Superior temporal gyrus (tissue), 1 donor: ENCODE measurements around the gene MUC13.

ENCODE experiments used
- DNase-seq: peaks from one replicate; pipeline ENCODE4 v3.0.0-alpha.2; 2016; ENCODE audit errors: extremely low spot score

The MUC13 gene

DNA sequence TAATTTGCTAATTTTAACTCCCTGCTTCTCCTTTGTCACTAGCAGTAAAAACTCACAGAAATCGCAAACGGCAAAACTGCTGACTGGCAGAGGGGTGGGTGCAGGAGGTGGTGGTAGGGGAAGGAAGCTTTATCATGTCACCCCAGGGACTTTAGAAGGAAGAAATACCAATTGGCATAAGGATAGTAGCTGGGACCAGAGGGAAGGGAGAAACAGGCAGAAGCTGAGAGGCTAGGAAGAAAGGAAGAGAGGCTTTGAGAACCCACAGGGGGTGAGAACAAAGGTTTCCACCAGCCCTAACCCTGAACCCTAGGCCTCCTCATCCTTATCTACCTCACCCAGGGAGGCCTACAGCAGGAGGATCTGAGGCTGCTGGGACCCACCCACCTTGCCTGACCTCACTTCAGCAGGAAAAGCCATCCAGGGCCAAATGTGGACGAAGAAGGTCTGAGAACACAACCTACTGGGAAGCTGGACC lies 58.1 kb downstream of the MUC13 start:
- DNase-seq: no peak

DNA sequence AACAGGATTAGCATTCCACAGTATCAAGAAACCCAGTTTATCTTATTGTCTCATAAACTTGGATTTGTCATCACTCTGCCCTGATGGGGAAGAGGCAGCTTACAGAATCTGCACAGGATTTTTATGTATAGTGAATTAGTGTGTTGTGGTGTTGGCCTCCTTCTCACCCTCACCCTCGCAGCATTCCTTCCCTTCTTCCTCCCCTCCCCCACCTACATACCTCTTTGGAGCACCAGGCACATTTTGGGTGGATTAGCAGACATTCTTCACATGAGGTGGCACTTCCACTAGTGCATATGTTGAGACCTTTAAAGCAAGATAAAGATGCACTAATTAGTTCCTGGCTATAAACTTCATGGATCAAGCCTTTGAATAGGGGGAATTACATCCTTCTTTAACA lies 61.3 kb downstream of the MUC13 start:
- no peak for DNase-seq

DNA sequence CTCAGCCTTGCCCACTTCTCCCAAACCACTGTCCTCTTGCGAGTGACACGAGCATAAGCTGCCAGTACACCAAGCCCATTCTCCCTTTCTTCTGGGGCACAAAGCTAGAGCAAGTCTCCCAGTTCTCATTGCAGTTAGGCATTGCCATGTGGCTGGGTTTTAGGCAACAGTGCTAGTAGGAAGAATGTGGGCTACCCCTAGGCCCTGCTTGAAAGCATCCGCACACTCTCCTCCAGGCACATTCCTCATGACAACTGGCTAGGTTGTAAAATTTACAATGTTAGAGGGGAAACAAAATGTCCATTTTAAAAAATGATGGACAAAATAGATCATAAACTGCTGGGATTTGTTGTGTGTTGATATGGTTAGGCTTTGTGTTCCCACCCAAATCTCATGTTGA lies 67.0 kb downstream of the MUC13 start:
- DNase-seq: no peak

- no peak for DNase-seq
Observed at GRCh38 chr3:124862006-124862405, 72.5 kb downstream of the MUC13 start.

DNA sequence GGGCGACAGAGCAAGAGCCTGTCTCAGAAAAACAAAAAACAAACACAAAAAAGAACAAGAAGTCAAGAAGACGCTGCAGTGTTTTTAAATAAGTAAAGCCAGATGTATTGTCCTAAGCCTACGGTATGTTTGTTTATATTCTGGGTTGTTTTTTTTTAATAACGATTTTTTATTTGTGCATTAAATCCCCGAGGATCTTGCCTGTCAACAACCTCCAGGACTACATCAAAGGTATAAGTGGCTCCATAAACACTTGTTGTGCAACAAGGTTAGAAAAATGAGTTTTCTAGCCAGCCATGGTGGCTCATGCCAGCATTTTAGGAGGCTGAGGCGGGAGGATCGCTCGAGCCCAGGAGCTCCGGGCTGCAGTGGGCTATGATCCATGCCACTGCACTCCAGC lies 73.5 kb downstream of the MUC13 start:
- no peak for DNase-seq

DNA sequence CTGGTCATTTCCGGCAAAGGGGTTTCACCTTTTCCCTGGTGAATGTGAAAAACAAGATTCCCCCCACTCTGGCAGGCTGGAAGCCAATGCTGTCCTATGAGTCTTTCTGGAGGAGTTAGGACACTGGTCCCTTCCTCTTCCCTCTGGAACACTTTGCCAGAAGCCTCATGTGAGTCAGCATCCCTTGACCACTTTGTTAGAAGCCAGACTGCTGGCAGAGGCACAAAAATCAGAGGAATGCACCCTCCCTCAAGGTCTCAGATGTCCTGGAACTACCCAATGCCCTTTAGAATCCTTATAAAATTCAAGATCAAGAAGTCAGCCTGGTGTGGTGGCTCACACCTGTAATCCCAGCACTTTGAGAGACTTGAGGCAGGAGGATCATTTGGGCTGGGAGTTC lies 74.0 kb downstream of the MUC13 start:
- no peak for DNase-seq

- DNase-seq: no peak
Observed at GRCh38 chr3:124859025-124859424, 75.5 kb downstream of the MUC13 start.

GRCh38 chr3:124858275-124858674 lies 76.3 kb downstream of the MUC13 start:
- DNase-seq: no peak

DNA sequence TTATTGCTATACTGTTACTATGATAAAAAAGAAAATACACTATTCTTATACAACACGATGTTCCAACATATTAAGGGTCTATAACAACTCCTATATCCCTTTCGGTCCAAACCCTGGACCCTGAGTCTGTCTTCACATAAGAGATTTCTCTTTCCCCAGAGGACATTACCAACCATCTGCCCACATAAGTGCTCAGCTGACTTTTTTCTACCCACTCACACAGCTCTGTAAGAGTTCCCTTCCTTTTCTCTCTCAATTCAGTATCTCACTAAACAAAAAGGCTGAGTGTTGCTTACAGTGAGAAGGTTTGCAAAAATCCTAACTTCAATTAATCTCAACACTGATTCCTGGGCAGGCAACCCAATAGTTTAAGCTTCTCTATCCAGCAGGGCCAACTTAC lies 77.9 kb downstream of the MUC13 start:
- no peak for DNase-seq
